D341Med (cell line): ENCODE measurements around the gene POC1A.
"Not testable (repeated sequence)": the region's sequence is repeated elsewhere in the genome, so short reads cannot be mapped to it uniquely, and the experiment has no call there.

Experiments
- DNase-seq: peaks from one replicate; pipeline ENCODE4 v3.0.0; 2012; ENCODE audit warnings: low spot score

The POC1A gene

GRCh38 chr3:52044869-52045619, 109.2 kb downstream of the POC1A start:
- DNase-seq = peak; percentile 60

GRCh38 chr3:52043750-52044149, 110.5 kb downstream of the POC1A start:
- peak; percentile 71 for DNase-seq

GRCh38 chr3:52043039-52043438, 111.2 kb downstream of the POC1A start:
- DNase-seq = not testable (repeated sequence)

- peak; percentile 72 for DNase-seq
These were observed 113.0 kb downstream of the POC1A start for GRCh38 chr3:52041118-52041731.

GRCh38 chr3:52040600-52040999, 113.6 kb downstream of the POC1A start:
- no peak for DNase-seq

GRCh38 chr3:52039846-52040245, 114.4 kb downstream of the POC1A start:
- DNase-seq = no peak

GRCh38 chr3:52039426-52039825, 114.8 kb downstream of the POC1A start:
- DNase-seq = no peak

- no peak for DNase-seq
These were observed 116.0 kb downstream of the POC1A start for GRCh38 chr3:52038227-52038626.

- no peak for DNase-seq
These were observed 116.9 kb downstream of the POC1A start for GRCh38 chr3:52037291-52037690.

GRCh38 chr3:52036829-52037228, 117.4 kb downstream of the POC1A start:
- no peak for DNase-seq

GRCh38 chr3:52036222-52036694, 118.0 kb downstream of the POC1A start:
- no peak for DNase-seq

GRCh38 chr3:52034651-52035050, 119.6 kb downstream of the POC1A start:
- no peak for DNase-seq

GRCh38 chr3:52034212-52034611, 120.0 kb downstream of the POC1A start:
- no peak for DNase-seq

GRCh38 chr3:52033748-52034147, 120.5 kb downstream of the POC1A start:
- not testable (repeated sequence) for DNase-seq

- DNase-seq = peak; percentile 74
These were observed 121.4 kb downstream of the POC1A start for GRCh38 chr3:52032702-52033408.

- no peak for DNase-seq
These were observed 122.3 kb downstream of the POC1A start for GRCh38 chr3:52031896-52032295.

GRCh38 chr3:52030714-52031310, 123.4 kb downstream of the POC1A start:
- peak; percentile 69 for DNase-seq

- no peak for DNase-seq
These were observed 124.7 kb downstream of the POC1A start for GRCh38 chr3:52029535-52029934.

- DNase-seq = no peak
These were observed 125.2 kb downstream of the POC1A start for GRCh38 chr3:52029053-52029452.

GRCh38 chr3:52028572-52028971, 125.7 kb downstream of the POC1A start:
- no peak for DNase-seq

- DNase-seq = peak; percentile 56
These were observed 128.2 kb downstream of the POC1A start for GRCh38 chr3:52026041-52026440.

GRCh38 chr3:52025453-52025852, 128.8 kb downstream of the POC1A start:
- DNase-seq = no peak
